Parathyroid adenoma (tissue), 2 donors: ENCODE results near the gene ABHD17B.
A peak's percentile ranks its signal among the peaks of the same experiment; 100 is the strongest.
"Not testable (repeated sequence)": the region's sequence is repeated elsewhere in the genome, so short reads cannot be mapped to it uniquely, and the experiment has no call there.

Experiments used
- H2AFZ ChIP-seq: fragments of 300-600 bp; sonication (generic); one replicate; pipeline ENCODE4 v1.7.0; 2017; ENCODE audit warnings: antibody characterized with exemption, mild to moderate bottlenecking
- H3K27ac ChIP-seq: fragments of 300-600 bp; sonication (generic); one replicate; pipeline ENCODE4 v1.7.0; 2017
- H3K27me3 ChIP-seq: fragments of 300-600 bp; sonication (generic); one replicate; pipeline ENCODE4 v1.7.0; 2017; ENCODE audit warnings: low read length; ENCODE audit not compliant: control insufficient read depth, insufficient read depth
- H3K36me3 ChIP-seq: fragments of 300-600 bp; sonication (generic); one replicate; pipeline ENCODE4 v1.7.0; 2017; ENCODE audit warnings: low read length; ENCODE audit not compliant: control insufficient read depth, insufficient read depth
- H3K4me1 ChIP-seq: fragments of 300-600 bp; sonication (generic); one replicate; pipeline ENCODE4 v1.7.0; 2017; ENCODE audit warnings: control low read depth
- H3K4me2 ChIP-seq: fragments of 300-600 bp; sonication (generic); one replicate; pipeline ENCODE4 v1.7.0; 2017; ENCODE audit warnings: low read length
- H3K4me3 ChIP-seq: fragments of 300-600 bp; sonication (generic); one replicate; pipeline ENCODE4 v1.7.0; 2017; ENCODE audit warnings: low read depth, low read length
- H3K79me2 ChIP-seq: fragments of 300-600 bp; sonication (generic); one replicate; pipeline ENCODE4 v1.7.0; 2017; ENCODE audit warnings: control low read depth
- H3K9ac ChIP-seq: fragments of 300-600 bp; sonication (generic); one replicate; pipeline ENCODE4 v1.7.0; 2017; ENCODE audit warnings: mild to moderate bottlenecking
- H3K9me3 ChIP-seq: fragments of 300-600 bp; sonication (generic); one replicate; pipeline ENCODE4 v1.7.0; 2017; ENCODE audit warnings: low read length; ENCODE audit not compliant: control insufficient read depth
- CTCF ChIP-seq: fragments of 300-600 bp; sonication (generic); IDR thresholded peaks from one replicate; pipeline ENCODE4 v1.7.0; 2017; ENCODE audit warnings: antibody characterized with exemption, mild to moderate bottlenecking
- donor health status: primary hyperparathyroidism.

The ABHD17B gene

GRCh38 chr9:71909887-71910649 lies 925 bp downstream of the ABHD17B start:
- Histone ChIP-seq H3K4me1 (peaks cover 6% of the 10 kb centered on the region), H3K4me2 (peak overlapping the region; percentile 71), H3K9me3 (no peaks in the 10 kb centered on the region), H3K79me2 (peaks cover 27% of the 10 kb centered on the region), H3K4me3 (peak overlapping the region; percentile 89), H3K36me3 (no peaks in the 10 kb centered on the region), H3K27me3 (no peaks in the 10 kb centered on the region), H3K9ac (peak overlapping the region; percentile 76), H3K27ac (peak overlapping the region; percentile 88), H2AFZ (peak overlapping the region; percentile 86)
- TF ChIP-seq CTCF = no peak

- no peak overlapping the region for H3K27ac ChIP-seq
- no peak for TF ChIP-seq CTCF
- peak overlapping the region; percentile 71 for H3K4me2 ChIP-seq
- no peak overlapping the region for H3K9ac ChIP-seq
- no peaks in the 10 kb centered on the region for H3K36me3 ChIP-seq
- peak overlapping the region; percentile 89 for H3K4me3 ChIP-seq
- peaks cover 33% of the 10 kb centered on the region for H3K79me2 ChIP-seq
- H2AFZ ChIP-seq = no peak overlapping the region
- H3K4me1 ChIP-seq = peaks cover 6% of the 10 kb centered on the region
- no peaks in the 10 kb centered on the region for H3K9me3 ChIP-seq
- no peaks in the 10 kb centered on the region for H3K27me3 ChIP-seq
Measured at GRCh38 chr9:71908825-71909224, 2.2 kb downstream of the ABHD17B start.

GRCh38 chr9:71904076-71904475 lies 6.9 kb downstream of the ABHD17B start:
- peaks cover 2% of the 10 kb centered on the region for H3K4me1 ChIP-seq
- no peak overlapping the region for H3K27ac ChIP-seq
- peaks cover 46% of the 10 kb centered on the region for H3K79me2 ChIP-seq
- no peak overlapping the region for H3K4me3 ChIP-seq
- H3K4me2 ChIP-seq = no peak overlapping the region
- TF ChIP-seq CTCF = no peak
- H3K36me3 ChIP-seq = no peaks in the 10 kb centered on the region
- no peaks in the 10 kb centered on the region for H3K27me3 ChIP-seq
- H3K9ac ChIP-seq = no peak overlapping the region
- H3K9me3 ChIP-seq = no peaks in the 10 kb centered on the region
- H2AFZ ChIP-seq = no peak overlapping the region

- Histone ChIP-seq H3K27me3 (no peaks in the 10 kb centered on the region), H3K27ac (no peak overlapping the region), H3K79me2 (peaks cover 43% of the 10 kb centered on the region), H3K4me1 (no peaks in the 10 kb centered on the region), H3K4me2 (no peak overlapping the region), H3K36me3 (no peaks in the 10 kb centered on the region), H3K4me3 (no peak overlapping the region), H3K9ac (no peak overlapping the region), H2AFZ (no peak overlapping the region), H3K9me3 (no peaks in the 10 kb centered on the region)
- no peak for TF ChIP-seq CTCF
Measured at GRCh38 chr9:71901695-71902597, 9.0 kb downstream of the ABHD17B start.

- not testable (repeated sequence) for H3K9ac ChIP-seq, H3K36me3 ChIP-seq, H3K4me3 ChIP-seq, H3K9me3 ChIP-seq, H3K4me2 ChIP-seq, H3K27me3 ChIP-seq, H3K27ac ChIP-seq, H3K4me1 ChIP-seq, H2AFZ ChIP-seq
- H3K79me2 ChIP-seq = peaks cover 31% of the 10 kb centered on the region
Measured at GRCh38 chr9:71898756-71899155, 12.2 kb downstream of the ABHD17B start.
